ENCODE results near the gene KCNG2.

KCNG2 gene

DNA sequence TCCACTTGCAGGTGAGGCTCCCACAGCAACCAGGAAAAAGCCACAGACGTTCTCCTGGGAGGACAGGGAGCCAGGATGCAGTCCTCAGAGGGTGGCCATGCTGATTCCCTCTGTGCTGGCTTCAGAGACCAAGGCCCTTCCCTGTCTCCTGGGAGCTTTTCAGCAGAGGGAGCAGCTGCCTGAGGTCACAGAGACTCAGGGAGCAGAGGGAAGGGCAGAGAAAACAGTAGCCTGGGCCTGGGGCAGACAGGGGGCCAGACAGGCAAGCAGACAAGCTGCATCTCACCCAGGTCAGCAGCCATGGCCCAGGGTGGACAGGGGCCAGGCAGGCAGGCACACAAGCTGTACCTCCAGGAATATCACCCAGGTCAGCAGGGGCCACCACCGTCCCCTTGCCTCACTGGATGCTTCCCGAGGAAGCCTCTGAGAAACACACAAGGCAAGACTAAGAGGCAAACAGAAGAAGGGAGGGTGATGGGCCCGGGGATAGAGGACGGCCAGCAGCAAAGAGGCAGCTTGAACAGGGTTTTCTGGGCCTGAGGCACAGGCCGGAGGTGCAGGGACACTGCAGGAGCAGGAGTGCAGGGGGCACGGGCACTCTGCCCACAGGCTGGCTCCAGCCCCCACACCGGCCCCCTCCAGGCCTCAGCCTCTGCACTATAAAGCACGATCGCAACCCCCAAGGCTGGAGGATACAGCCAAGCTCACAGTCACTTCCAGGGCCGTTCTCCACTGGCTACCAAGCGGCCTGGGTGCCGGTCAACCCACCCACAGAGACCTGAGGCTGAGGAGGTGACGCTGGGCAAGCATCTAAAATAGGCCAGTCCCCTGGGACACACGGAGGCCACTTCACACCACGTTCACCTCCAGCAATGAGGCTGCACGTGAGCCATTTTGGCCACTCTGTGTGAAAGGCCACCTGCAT is 147.6 kb downstream of the KCNG2 start:
- no peak for DNase-seq

GRCh38 chr18:79947054-79947755 is 149.5 kb downstream of the KCNG2 start:
- no peak for DNase-seq

- no peak for DNase-seq
Measured at GRCh38 chr18:79947881-79948610, 150.3 kb downstream of the KCNG2 start.

- DNase-seq: no peak
Measured at GRCh38 chr18:79948719-79949411, 151.1 kb downstream of the KCNG2 start.
